Hepatocyte (in vitro differentiated cells): ENCODE data around the gene DDT. TPM values are rescaled to one million over a fixed set of nuclear protein-coding genes. Genes with fewer than 3 reads are reported as not detected.

Source experiments
- DNase-seq: peaks from one replicate; pipeline ENCODE4 v3.0.0-alpha.2; 2016; ENCODE audit warnings: low spot score
- H2AFZ ChIP-seq: fragments of 200-600 bp; sonication (generic); 2 replicates; pipeline ENCODE4 v1.6.0; 2016; ENCODE audit warnings: antibody characterized with exemption, mild to moderate bottlenecking
- H3K27ac ChIP-seq: fragments of 200-600 bp; sonication (generic); 2 replicates; pipeline ENCODE4 v1.5.1; 2016; ENCODE audit warnings: mild to moderate bottlenecking
- H3K27me3 ChIP-seq: fragments of 200-600 bp; sonication (generic); 2 replicates; pipeline ENCODE4 v1.6.1; 2016
- H3K36me3 ChIP-seq: fragments of 200-600 bp; sonication (generic); replicated peaks from 2 replicates; pipeline ENCODE4 v1.5.1; 2016; ENCODE audit warnings: low read depth; ENCODE audit not compliant: insufficient read depth
- H3K4me1 ChIP-seq: fragments of 200-600 bp; sonication (generic); 2 replicates; pipeline ENCODE4 v1.5.1; 2016; ENCODE audit warnings: mild to moderate bottlenecking, moderate library complexity; ENCODE audit not compliant: insufficient read depth
- H3K4me2 ChIP-seq: fragments of 200-600 bp; sonication (generic); 2 replicates; pipeline ENCODE4 v1.6.0; 2016
- H3K4me3 ChIP-seq: fragments of 200-600 bp; sonication (generic); 2 replicates; pipeline ENCODE4 v1.5.1; 2016; ENCODE audit warnings: mild to moderate bottlenecking
- H3K79me2 ChIP-seq: fragments of 200-600 bp; sonication (generic); 2 replicates; pipeline ENCODE4 v1.6.0; 2017; ENCODE audit warnings: mild to moderate bottlenecking
- H3K9me2 ChIP-seq: fragments of 200-600 bp; sonication (generic); replicated peaks from 2 replicates; pipeline ENCODE4 v1.6.0; 2017; ENCODE audit warnings: mild to moderate bottlenecking; ENCODE audit not compliant: insufficient read depth
- H3K9me3 ChIP-seq: fragments of 200-600 bp; sonication (generic); 2 replicates; pipeline ENCODE4 v1.5.1; 2016; ENCODE audit warnings: low read depth, mild to moderate bottlenecking
- H4K20me1 ChIP-seq: fragments of 200-600 bp; sonication (generic); 2 replicates; pipeline ENCODE4 v1.6.0; 2016; ENCODE audit warnings: mild to moderate bottlenecking; ENCODE audit not compliant: insufficient read depth, poor library complexity, severe bottlenecking
- EZH2 ChIP-seq: fragments of 200-600 bp; sonication (generic); IDR thresholded peaks from 2 replicates; pipeline ENCODE4 v1.6.1; 2016; ENCODE audit warnings: antibody characterized with exemption, mild to moderate bottlenecking, borderline replicate concordance
- EZH2phosphoT487 ChIP-seq: fragments of 200-600 bp; sonication (generic); IDR thresholded peaks from one replicate; pipeline ENCODE4 v1.6.1; 2018; ENCODE audit warnings: antibody characterized with exemption, mild to moderate bottlenecking, low read depth, moderate library complexity; ENCODE audit not compliant: unreplicated experiment, severe bottlenecking
- WGBS: methylation state at CpG from one replicate; pipeline ENCODE4 v1.1.6; 2016; ENCODE audit warnings: low lambda C conversion rate; ENCODE audit errors: missing lambda C conversion rate; 5-methylcytosine and 5-hydroxymethylcytosine counted together
- polyA plus RNA-seq: library from polyadenylated mRNA; unstranded; fragments of >200 nt; fragmentation: Nextera tagmentation; extraction: Ambion mirVana; gene quantifications from 2 replicates; pipeline ENCODE4 v1.2.1, GENCODE V29; 2016
- total RNA-seq: library from RNA; depleted of rRNA; stranded (reverse); fragments of >200 nt; gene quantifications from 2 replicates; pipeline ENCODE4 v1.2.3, GENCODE V29; 2014
- TF ChIP-seq, protein P1 (sequence below): fragments of 200-600 bp; sonication (generic); IDR thresholded peaks from 2 replicates; pipeline ENCODE4 v1.5.1; 2016; ENCODE audit warnings: antibody characterized with exemption, mild to moderate bottlenecking; ENCODE audit not compliant: poor library complexity

Gene DDT
- total and polyA plus RNA-seq, 2 experiments from 2014 or later: 136 to 223 TPM

- H3K79me2 ChIP-seq: peaks cover 53% of the 10 kb centered on the region
- no peak for DNase-seq
- peak overlapping the region; percentile 72 for H3K4me3 ChIP-seq
- peak overlapping the region; percentile 83 for H3K4me2 ChIP-seq
- no peaks in the 10 kb centered on the region for H3K9me3 ChIP-seq
- WGBS: 2% methylated on average over 10 of the region's 10 CpGs
- H3K4me1 ChIP-seq: peaks cover 12% of the 10 kb centered on the region
- H3K27me3 ChIP-seq: no peaks in the 10 kb centered on the region
- TF ChIP-seq, protein P1, sequence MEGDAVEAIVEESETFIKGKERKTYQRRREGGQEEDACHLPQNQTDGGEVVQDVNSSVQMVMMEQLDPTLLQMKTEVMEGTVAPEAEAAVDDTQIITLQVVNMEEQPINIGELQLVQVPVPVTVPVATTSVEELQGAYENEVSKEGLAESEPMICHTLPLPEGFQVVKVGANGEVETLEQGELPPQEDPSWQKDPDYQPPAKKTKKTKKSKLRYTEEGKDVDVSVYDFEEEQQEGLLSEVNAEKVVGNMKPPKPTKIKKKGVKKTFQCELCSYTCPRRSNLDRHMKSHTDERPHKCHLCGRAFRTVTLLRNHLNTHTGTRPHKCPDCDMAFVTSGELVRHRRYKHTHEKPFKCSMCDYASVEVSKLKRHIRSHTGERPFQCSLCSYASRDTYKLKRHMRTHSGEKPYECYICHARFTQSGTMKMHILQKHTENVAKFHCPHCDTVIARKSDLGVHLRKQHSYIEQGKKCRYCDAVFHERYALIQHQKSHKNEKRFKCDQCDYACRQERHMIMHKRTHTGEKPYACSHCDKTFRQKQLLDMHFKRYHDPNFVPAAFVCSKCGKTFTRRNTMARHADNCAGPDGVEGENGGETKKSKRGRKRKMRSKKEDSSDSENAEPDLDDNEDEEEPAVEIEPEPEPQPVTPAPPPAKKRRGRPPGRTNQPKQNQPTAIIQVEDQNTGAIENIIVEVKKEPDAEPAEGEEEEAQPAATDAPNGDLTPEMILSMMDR: no peak
- TF ChIP-seq EZH2 (no peak), EZH2phosphoT487 (no peak)
- no peaks in the 10 kb centered on the region for H4K20me1 ChIP-seq
- H3K27ac ChIP-seq: peak overlapping the region; percentile 81
- H2AFZ ChIP-seq: peak overlapping the region; percentile 71
- H3K9me2 ChIP-seq: no peaks in the 10 kb centered on the region
- no peaks in the 10 kb centered on the region for H3K36me3 ChIP-seq
Observed at GRCh38 chr22:24011735-24012068, 37.5 kb upstream of the DDT start.

- TF ChIP-seq EZH2phosphoT487 (no peak), EZH2 (no peak)
- TF ChIP-seq, protein P1: no peak
- WGBS: 90% methylated on average over 2 of the region's 2 CpGs
Observed at GRCh38 chr22:24010018-24010391, 35.8 kb upstream of the DDT start.

DNA sequence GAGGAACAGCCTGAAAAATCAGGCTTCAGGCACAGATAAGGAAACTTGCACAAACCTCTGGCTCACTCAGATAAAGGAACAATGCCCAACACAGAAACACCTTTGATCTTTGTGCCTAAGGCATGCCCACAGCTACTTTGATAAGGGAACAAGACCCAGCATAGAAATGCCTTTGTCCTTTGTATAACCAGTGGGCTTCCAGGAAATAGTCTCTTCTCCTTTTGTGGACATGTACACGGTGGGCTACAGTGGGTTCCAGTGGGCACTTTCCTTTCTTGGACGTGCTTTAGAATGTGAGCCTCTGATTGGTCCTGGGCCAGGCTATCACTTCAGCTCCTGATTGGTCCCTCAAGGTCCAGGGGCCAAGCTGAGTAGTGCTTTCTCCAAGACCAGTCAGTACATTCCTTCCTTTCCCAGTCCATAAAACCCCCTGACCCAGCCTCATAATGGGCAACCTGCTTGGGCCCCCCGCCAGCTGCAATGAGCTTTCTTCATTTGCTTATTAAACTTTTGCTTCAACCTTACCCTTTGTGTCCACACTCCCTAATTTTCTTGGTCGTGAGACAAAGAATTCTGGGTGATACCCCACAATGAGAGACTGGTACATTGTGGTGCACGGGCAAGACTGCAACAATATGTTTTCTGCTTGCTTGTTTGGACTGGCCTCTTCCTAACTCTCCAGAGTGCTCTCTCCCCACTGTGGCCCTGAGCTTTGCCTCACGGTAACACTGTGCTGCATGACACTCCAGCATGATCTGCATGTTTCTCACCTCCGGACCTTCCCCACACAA is 35.2 kb upstream of the DDT start:
- peaks cover 12% of the 10 kb centered on the region for H3K4me1 ChIP-seq
- no peaks in the 10 kb centered on the region for H3K27me3 ChIP-seq
- H3K9me3 ChIP-seq: no peaks in the 10 kb centered on the region
- WGBS: 76% methylated on average over 7 of the region's 7 CpGs
- peak overlapping the region; percentile 64 for H3K27ac ChIP-seq
- H3K4me3 ChIP-seq: no peak overlapping the region
- DNase-seq: no peak
- H4K20me1 ChIP-seq: no peaks in the 10 kb centered on the region
- H3K79me2 ChIP-seq: peaks cover 30% of the 10 kb centered on the region
- TF ChIP-seq EZH2: no peak
- no peak for TF ChIP-seq EZH2phosphoT487
- TF ChIP-seq, protein P1: no peak
- H2AFZ ChIP-seq: peak overlapping the region; percentile 32
- no peak overlapping the region for H3K4me2 ChIP-seq
- no peaks in the 10 kb centered on the region for H3K9me2 ChIP-seq
- no peaks in the 10 kb centered on the region for H3K36me3 ChIP-seq

More at GRCh38 chr22:24010018-24010391, 35.8 kb upstream of the DDT start:
- no peak overlapping the region for H3K27ac ChIP-seq
- no peak overlapping the region for H2AFZ ChIP-seq
- H3K79me2 ChIP-seq: peaks cover 36% of the 10 kb centered on the region
- H3K4me3 ChIP-seq: no peak overlapping the region
- H3K9me3 ChIP-seq: no peaks in the 10 kb centered on the region
- no peak for DNase-seq
- no peaks in the 10 kb centered on the region for H3K36me3 ChIP-seq
- H3K4me1 ChIP-seq: peaks cover 12% of the 10 kb centered on the region
- no peaks in the 10 kb centered on the region for H3K27me3 ChIP-seq
- no peaks in the 10 kb centered on the region for H3K9me2 ChIP-seq
- no peaks in the 10 kb centered on the region for H4K20me1 ChIP-seq
- H3K4me2 ChIP-seq: no peak overlapping the region
